DMS153 (cell line): ENCODE measurements around the gene ASCL2.
"Not testable (repeated sequence)": the region's sequence is repeated elsewhere in the genome, so short reads cannot be mapped to it uniquely, and the experiment has no call there.

Experiments
- DNase-seq: peaks from one replicate; lab custom pipeline; 2025; lab: John Stamatoyannopoulos, UW

Gene ASCL2

GRCh38 chr11:2259466-2259830 is 10.9 kb downstream of the ASCL2 start:
- DNase-seq = no peak

DNA sequence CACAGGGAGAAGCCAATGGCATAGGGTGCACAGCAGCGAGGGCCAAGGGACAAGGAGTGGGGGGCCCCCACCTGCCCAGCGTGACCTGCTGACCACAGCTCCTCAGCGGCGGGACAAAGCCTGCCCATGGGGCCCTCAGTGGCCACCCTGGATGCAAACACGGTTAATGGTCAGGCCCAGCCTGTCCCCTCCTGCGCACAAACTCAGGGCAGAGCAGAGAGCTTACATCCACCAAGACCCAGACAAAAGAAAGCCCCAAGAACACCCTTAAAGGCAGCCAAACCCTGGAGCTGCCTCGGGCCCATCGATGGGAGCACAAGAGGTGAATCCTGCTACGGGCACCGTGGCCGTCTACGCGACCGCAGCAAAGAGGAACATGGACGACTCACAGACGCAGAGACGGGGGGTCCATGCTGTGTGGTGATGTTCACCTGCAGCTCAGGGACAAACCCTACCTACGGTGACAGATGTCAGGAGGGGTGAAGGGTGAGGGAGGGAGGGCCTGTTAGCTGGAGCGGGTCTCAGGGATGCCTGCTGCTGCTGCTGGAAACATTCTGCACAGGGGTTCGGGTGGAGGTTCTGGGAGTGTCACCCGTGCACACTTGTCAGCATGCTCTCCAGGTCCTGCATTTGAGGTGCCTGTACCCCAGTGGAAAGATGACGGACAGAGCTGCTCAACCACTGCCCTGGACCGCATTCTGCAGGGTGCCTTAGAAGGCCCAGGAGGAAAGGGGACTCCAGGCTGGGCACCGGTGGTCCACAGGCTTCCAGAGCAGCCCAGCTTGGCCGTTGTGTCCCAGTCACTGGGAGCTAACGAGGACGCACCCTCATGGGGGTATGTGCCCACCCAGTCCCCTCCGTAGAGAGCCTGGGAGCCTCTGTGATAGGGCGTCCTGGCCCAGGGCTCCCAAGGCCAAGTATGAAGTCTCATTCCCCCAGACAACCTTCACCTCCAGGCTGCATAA is 11.6 kb downstream of the ASCL2 start:
- no peak for DNase-seq

DNA sequence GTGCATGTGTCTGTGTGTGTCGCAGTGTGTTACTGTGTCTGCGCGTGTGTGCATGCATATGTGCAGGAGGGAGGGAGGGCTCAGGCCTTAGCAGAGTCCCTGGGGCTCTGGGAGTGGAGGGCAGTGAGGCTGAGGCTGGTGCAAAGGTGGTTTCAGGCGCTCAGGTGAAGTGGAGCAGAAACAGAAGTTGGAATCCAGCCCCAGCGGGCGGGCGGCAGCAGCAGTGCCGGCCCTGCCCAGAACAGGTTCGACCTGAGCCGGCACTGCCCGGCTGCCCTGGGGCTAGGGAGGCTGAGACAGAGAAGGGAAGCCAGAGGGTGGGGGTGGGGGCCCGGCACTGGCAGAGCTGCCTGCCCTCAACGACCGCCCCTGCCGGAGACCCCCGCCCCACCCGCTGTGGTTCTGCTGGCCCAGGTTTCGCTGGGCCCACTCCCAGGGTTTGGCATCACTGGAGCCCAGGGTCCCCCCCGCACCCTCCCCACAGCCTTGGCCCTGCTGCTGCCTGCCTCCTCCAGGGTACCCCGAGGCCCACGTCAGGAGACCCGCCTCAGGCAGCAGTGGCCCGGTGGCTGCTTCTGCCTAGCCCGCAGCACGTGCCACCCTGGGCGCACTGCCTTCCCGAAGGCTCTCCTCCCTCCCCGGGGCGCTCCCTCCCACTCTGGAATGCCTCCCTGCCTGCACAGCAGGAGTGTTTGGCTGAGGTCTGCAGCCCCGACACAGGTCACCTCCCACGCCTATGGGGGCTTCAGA is 13.3 kb downstream of the ASCL2 start:
- DNase-seq = no peak

GRCh38 chr11:2256293-2256913 is 14.0 kb downstream of the ASCL2 start:
- no peak for DNase-seq

- no peak for DNase-seq
Measured at GRCh38 chr11:2252018-2252417, 18.4 kb downstream of the ASCL2 start.

- no peak for DNase-seq
Measured at GRCh38 chr11:2251138-2251537, 19.2 kb downstream of the ASCL2 start.

- DNase-seq = no peak
Measured at GRCh38 chr11:2250485-2250884, 19.9 kb downstream of the ASCL2 start.

GRCh38 chr11:2250041-2250440 is 20.3 kb downstream of the ASCL2 start:
- no peak for DNase-seq

DNA sequence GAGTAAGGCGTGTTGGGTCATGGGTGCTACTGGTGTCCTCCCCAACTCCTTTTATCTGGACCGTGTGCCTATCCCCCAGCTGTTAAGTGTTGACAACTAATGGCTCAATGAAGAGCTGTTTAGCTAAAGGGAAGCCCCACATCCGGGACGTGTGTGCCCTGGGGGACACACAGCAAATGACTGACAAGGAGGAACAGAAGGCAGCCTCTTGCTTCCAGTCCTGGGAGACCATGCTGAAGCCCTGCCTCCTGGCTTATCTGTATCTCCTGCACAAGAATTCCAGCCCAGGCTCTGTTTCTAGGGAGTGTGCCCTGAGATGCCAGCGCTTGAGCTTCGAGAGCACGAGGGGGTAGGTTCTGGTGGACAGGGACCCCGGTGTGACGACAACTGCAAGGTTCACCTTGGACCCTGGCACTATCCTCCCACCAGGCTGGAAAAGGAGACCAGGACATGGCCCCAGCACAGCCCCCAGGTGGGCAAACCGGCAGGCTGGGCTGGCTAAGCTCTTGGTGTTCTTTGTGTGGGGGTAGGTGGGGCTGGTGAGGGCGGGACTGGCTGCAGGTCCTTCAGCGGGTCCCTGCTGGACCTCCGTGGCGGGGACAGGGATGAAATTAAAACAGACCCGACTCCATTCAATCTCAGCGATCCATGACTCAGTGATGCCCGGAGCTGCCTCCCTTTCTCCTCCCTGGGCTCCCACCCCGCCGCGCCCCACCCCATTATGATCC is 21.0 kb downstream of the ASCL2 start:
- no peak for DNase-seq

DNA sequence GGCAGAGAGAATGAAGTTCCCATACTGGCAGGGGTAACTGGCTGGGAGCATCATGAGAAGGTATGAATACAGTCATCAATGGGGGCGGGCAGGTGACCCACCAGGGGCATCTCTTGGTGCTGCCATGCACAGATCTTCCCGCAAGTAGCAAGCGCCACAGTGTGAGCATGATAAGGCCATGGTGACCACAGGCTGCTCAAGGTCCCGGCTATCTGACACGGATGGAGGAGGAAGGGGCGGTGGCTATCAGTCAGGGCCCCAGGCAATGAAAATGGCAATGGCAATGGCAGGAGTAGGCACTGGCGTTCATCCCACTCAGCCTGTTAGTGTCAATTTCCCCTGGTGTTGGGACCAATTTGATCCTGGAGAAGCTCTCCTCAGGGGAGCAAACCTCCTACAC is 21.6 kb downstream of the ASCL2 start:
- no peak for DNase-seq

GRCh38 chr11:2248242-2248641 is 22.1 kb downstream of the ASCL2 start:
- DNase-seq = no peak

DNA sequence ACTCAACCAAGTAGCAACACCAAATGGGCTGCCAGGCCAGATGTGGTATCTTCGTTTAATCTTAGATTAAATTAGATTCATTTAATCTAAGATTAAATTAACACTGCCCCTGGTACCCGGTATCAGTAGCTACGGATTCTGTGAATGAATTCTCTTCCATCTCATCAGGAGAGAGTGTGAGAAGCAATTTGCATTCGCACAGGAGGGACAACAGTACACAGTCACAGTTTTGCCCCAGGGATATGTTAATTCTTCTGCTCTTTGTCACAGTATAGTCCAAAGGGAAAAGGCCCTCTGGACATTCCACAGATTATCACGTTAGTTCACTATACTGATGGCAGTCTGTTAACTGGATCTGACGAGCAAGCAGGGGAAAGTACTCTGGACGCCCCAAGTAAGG is 22.9 kb downstream of the ASCL2 start:
- DNase-seq = no peak

DNA sequence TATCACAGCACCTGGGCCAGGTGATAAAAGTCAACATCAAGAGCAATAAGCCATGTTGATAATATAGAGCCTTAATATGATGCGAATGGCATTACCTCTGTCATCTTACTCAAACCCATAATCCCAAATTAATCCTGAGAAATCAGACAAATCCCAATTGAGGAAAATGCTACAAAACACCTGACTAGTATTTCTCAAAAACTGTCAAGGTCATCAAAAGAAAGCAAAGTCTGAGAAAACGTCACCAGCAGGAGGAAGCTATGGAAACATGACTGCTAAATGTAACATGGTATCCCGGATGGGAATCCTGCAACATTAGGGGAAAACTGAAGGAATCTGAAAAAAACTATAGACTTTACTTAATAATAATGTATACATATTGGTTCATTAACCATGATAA is 29.6 kb downstream of the ASCL2 start:
- no peak for DNase-seq

GRCh38 chr11:2237457-2238238 is 32.7 kb downstream of the ASCL2 start:
- no peak for DNase-seq

DNA sequence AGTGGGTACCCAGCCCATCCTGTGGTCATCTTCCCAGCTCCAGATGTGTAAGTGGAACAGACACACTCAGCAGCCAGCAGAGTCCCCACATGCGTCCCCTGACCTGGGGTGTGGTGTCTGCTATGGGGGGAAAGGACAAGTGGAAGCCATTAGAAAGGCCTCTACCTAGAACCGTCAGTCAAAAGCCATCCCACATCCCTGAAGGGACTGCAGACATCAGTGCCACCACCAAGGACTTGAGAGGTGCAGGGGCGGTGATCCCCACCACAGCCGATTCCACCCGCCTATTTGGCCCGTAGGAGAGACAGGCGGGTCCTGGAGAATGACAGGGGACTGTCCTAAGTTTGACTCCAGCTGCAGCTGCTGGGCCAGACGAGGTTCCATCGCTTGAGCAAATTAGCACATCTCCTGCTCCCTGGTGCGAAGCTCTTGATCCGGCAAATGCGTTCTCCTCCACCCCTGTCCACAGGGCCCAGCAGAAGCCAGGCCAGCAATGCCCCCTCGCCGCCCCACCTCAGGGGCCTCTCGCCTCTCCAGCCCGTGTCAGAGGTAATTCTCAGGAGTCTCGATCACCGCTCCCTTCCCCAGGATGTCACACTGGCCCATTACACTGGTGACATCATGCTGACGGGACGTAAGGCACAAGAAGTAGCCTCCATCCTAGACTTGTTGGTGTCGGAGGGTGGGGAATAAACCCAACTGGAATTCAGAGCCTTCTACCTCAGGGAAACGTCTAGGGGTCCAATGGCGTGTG is 33.8 kb downstream of the ASCL2 start:
- not testable (repeated sequence) for DNase-seq

- DNase-seq = no peak
Measured at GRCh38 chr11:2235588-2236326, 34.6 kb downstream of the ASCL2 start.

DNA sequence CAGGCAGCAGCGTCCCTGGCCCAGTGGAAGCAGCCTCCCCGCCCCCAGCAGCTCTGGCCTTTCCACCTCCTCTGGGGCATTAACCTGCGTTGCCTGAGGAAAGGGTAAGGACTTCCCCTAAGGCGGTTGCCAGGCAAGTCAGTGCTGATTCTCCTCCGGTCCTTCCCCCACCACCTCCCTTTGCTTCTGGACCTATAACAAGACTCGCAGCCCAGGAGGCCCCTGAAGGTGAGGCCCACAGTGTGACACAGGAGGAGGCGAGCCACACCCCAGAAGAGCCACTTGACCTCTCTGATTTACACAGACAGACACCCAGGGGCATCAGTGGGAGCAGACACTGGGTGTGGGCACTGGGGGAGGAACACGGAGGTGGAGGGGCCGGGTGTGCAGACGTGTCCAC is 35.4 kb downstream of the ASCL2 start:
- no peak for DNase-seq

DNA sequence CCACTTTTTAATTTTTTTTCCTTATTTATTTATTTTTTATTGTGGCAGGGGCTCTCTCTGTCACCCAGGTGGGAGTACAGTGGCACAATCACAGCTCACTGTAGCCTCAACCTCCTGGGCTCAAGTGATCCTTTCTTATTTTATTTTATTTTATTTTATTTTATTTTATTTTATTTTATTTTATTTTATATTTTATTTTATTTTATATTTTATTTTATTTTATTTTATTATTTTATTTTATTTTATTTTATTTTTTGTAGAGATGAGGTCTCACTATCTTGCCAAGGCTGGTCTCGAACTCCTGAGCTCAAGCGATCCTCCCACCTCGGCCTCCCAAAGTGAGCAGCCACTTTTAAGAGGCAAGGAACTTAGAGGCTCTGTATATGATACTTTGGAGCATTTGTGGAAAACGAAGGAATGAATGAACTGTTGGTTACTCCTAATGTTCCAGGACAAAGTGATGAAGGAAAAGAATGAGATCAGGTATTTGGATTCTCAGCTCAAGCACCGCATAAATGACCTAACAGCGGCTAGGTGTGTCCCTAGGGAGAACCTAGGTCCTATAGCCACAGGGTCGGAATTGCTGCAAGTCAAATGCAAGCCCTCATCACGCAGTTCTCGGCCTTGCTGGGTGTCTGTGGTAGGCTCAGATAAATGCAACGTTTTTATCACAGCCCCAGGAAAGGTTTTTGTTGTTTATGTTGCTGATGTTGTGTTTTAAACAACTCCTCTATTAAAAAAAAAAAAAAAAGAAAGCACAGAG is 36.5 kb downstream of the ASCL2 start:
- no peak for DNase-seq

- no peak for DNase-seq
Measured at GRCh38 chr11:2229713-2230297, 40.6 kb downstream of the ASCL2 start.
